ENCODE data around the gene SGCA.

The SGCA gene

DNA sequence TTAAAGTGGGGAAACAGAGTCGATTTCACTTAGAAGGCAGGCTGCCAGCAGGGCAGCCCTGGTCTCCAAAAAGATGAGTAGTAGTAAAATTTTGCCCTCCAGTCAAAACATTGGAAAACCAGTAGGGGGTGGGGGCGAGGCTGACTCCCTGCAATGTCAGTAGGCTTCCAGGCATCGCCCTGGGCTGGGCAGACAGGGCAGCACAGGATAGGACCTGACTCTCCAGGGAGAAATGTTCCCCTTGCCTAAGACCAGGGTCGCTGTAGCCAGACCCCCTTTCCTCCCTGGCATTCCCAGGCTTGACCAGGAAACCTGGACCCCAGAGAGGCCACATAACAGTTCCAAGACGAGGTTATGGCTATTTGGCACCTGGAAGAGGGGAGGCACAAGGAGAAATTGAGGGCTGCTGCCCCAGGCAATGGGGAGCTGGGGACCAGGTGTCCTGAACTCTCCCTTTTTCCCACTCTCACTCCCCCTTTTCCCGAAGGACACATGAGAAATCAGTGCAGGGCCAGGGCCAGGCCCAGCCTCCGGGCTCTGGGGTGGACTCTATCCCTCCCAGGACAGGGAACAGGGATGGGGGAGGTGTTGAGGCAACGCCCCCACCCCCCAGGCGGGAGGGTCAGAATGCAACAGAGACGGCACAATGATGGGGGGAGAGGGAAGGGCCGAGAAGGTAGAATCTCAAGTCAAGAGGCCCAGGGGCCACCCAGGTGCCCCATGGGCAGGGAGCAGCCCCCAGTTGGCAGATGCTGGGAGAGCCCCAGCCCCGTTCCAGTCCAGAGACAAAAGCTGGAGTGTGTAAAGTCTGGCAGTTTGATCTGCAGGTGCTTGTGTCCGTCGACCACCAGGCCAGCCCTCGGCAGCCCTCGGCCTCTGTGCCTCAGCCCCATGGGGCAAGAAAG lies 31.3 kb upstream of the SGCA start:
- DNase-seq (ENCODE audit: low read depth), result no peak

DNA sequence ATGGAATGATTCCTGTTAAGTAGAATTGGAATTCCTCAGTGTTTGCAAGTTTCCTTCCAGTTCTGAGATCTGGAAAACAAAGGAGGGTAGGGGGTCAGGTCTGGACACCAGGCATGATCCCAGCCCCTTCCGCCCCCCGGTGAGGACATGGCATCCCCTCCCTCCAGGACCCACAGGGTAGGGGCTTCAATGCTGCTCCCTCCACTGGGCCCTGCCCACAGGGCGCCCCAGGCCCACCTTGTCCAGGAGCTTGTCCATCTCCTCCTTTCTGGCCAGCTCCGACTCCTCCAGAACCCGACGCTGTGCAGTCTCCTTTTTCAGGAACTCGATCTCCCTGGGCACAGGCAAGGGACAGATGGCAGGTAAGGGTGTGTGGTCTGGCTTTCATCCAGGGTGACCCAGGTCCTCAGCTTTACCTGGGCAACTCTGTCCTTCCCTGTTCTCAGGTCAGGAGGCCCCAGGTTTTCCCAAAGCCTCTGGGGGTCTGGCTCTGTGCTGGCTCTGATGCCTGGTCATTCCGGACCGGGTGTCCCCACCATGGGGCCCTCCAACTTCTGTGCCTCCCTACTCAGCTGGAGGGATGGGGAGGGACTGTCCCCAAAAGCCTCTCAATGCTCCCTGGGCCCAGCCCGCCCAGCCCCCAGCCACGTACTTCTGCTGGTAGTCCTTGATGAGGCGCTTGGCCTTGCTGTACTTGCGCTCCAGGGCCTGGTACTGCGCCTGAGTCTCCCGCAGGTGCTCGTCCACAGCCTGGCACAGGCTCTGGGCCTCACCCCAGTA lies 30.3 kb upstream of the SGCA start:
- no peak for DNase-seq (ENCODE audit: low read depth)

DNA sequence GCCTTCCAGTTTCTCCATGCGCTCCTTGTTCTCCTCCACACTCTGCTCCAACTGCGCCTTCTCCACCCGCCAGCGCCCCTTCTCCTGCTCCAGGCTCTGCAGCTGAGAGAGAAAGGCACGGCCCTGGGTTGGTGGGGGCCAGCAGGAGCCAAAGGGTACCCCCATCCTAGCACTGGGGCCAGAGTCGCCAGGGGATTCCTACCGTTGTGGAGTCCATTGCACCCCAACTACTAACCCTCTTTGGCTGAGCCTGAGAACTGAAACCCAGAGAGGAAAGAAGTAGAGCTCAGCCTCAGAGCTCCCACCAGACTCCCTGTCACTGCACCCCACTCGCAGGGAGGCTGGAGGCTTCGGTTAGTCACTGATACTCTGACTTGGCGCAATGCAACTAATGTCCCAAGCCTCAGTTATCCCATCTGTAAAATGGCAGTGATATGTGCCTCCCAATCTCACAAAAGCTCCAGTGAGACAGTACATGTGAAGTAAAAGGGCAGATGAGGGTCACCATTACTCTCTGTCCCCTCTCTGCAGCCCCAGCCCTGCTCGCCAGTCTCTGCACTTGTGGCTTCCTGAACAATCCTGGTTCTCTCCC lies 29.6 kb upstream of the SGCA start:
- no peak for DNase-seq (ENCODE audit: low read depth)

DNA sequence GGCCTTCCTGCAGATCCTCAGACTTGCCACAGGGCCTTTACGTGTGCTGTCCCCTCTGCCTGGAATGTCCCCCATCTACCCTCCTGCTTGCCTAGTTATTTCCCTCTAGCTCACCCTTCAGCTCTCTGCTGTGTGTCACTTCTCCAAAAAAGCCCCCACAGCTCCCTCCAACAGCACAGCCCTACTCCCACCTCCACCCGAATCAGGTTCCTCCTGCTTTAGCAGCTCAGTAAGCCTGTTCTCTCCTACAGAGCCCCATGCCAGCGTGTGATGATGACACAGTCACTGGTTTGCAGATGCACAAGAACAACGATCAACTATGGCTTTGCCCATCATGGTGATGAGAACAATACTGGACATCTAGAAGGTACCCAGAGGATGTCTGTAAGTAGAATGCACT lies 28.8 kb upstream of the SGCA start:
- no peak for DNase-seq (ENCODE audit: low read depth)

DNA sequence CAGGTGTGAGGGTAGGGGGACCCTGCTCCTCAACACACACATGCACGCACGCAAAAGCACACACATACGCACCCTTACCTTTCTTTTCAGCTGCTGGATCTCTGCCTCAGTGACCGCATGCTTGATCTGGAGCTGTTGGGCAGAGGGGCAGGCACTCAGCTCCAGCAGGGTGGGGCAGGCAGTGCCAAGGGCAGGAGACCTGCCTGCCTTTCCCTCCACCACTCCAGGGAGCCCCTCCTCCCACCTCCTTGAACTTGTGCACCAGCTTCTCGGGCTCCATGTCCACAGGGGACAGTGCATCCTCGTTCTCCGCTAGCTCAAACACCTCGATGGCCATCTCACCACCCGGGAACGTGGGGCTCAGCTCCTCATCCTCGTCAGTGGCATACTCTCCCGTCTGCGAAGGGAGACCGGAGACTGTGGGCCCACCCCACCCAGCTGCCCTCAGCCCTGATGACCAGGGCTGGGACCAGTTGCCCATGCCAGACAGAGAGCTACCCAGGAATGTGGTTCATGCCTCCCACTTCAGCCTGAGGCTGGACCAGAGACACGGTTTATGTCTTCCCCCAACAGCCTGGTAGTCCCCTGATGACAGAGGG lies 26.5 kb upstream of the SGCA start:
- DNase-seq (ENCODE audit: low read depth), result no peak

DNA sequence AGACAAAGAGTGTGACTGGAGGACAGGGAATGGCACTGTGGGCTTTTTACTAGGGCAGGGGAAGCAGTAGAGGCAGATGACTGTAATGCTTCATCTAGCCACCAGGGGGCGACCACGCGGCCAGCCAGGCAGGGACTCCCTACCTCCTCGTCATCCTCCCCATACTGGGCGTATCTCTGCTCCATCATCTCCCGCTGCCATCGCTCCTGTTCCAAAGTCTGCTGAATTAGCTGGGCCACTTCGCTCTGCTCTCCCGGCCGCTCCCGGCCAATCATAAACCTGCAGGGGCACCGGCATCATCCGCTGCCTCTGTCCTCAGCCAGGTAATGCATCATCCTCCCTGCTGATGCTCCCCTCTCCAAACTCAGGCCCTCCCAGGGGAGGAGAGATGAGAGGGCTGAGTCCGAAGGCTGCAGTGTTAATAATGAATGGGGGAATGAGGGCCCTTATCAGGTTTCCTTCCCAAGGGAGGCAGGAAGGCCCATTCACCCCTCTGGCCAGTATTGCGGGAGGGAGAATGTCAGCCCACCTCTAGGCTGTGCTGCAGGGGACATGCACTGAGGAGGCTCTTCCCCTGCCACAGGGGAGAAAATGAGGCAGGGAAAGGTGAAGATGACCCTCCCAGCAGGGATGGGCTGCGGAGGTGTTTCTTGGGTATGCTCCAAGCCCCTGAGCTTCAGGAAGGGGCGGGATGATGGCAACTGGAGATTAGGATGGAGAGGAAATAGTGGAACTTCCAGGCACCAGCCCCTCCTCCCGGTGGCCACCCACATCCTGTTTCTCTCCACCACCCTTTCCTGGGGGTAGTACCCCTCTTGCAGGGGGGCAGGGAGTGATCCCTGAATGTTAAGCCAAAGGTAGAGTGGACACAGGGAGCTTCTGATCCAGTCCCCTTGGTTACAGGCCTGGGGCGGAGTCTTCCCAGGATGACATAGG lies 25.6 kb upstream of the SGCA start:
- DNase-seq (ENCODE audit: low read depth), result peak; percentile 72

DNA sequence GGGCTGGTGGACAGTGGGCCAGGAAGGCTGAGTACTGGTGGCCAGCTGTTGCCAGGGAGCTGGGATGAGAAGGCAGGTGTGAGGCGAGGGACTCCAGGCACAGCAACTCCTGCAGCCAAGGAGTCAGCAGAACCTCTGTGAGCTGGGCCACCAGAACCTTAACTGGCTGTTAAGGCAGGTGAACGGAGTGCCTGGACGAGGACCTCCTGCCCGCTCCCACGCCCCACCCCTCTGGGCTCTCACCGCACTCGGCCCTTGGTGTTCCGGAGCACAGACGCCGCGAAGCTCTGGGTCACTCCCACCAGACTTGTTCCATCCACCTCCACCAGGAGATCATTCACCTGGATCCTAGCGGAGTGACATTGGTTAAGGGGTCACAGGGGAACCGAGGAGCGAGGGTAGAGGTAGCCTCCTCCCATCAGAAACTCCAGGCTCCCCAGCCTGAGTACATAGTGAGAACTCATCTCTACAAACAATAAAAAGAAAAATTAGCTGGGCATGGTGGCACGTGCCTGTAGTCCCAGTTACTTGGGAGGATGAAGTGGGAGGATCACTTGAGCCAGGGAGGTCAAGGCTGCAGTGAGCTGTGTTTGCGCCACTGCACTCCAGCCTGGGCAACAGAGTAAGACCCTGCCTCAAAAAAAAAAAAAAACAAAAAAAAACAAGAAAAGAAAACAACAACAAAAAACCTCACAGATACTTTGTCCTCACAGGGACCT lies 24.6 kb upstream of the SGCA start:
- DNase-seq (ENCODE audit: low read depth), result no peak

DNA sequence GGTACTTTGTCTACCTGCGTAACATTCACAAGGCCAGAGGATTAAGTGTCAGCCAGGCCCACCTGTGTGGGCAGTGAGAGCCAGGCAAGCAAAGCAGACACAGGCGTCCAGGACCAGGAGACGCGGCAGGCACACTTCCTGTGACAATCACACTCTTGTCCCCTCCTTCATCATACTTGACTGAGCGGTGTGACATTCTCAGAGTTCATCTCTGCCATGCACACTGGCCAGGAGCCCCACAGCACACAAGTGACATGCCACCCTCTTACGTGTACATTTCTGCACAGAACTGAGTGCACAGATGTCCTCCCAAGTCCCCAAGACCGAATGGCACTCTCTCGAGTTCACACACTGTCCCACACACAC lies 24.1 kb upstream of the SGCA start:
- no peak for DNase-seq (ENCODE audit: low read depth)

DNA sequence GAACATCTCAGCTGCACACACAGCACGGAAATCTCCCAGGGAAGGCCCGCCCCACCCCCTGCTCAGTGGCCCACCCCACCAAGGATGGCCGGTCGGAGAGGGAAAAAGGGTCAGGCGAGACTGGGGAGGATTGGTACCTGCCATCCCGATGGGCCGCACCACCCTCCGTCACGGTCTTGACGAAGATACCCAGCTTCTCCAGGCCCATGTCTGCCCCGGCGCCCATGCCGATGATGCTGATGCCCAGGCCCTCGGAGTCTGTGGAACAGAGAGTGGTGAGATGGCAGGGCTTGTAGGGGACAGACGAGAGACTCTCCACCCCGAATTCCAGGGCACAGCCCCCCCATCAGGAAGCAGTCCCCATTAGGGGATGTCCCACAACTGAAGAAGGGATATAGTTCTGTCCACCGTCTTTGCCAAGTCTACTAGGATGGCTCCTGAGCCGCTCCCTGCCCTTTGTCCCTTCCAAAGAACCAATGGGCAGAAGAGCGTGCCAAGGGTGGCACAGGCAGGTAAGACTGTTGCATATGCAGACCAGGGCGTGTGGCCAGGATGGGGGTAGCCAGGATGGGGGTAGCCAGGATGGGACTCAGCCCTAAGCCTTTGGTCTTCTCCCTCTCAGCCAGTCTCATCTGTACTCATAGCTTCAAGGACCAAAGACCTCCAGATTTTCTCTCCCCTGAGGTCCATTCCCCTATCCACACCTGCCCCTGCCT lies 22.2 kb upstream of the SGCA start:
- DNase-seq (ENCODE audit: low read depth), result no peak

DNA sequence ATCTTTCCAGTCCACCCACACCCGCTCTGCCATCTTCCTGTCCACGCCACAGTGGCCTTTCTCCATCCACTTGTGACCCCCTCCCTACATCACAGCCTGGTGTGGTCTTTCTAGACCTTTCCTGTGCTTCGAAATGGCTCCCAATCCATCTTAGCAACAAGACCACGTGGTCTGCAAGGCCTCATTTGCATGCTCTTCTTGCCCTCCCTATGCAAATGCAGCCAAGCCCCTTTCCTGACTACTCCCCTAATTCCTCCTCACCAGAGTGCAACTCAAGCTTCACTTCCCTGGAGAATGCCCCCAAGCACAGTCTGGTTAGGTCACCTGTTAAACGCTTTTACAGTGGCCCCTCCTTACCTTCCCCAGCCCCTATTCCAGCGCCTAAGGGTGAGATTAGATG lies 21.4 kb upstream of the SGCA start:
- DNase-seq (ENCODE audit: low read depth), result no peak

DNA sequence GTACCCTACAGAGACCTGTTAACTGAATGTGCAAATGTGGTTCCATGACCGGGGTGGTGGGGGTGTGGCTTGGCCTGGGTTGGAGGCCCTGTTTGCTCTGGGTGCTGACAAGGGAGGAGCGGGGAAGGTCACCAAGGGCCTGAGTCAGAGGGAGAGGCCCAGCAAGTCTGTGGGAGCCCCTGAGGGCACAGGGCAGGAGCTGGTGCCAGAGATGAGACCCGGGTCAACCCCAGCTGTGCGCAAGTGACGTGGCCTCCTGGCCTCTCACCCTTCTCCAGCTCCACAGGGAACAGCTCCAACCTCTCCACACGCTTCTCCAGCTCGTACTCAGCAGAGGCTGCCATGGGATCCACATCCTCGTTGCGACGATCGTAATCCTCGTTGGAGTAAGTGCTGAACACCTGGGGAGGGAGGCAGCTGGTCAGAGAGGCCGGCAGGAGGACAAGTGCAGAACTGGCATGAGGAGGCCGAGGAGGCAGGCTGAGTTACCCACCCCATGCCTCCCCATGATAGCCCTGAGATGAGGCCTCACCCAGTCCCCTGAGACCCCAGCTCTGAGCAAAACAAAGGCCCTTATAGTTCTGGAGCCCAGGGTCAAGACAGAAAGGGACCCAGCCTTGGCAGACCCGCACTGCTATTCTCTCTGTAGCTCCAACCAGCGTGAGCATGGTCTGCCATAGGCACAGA lies 20.8 kb upstream of the SGCA start:
- DNase-seq (ENCODE audit: low read depth), result no peak

DNA sequence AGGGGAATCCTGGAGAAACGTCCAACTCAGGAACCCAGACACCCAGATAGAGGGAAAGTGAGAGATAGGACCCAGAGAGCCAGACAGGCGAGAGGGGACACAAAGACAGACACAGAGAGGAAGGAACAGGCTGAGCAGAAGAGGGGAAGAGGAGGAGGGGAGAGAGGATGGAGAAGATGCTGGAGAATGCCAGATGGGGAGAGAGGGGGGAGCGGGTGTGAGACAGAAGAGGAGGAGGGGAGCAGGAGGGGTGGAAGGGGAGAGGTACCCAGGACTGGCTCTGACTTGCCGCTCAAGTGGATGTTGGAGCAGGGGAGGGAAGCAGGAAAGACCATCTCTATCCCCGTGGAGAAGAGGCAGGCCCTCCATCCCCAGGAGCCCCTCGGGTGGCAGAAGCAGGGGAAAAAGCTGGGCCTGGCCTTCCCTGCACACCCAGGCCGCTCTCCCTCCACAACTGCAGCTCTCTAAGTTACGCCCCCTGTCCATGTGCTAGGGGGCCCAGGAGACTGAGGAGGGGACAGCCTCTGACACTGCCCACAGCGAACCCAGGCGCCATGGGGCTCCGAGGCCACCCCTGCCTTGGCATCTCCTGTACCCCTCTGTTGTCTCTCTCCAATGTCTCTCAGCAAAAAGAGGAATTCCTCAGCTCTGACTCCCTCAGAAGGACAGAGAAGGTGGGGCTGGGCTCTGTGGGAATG lies 20.1 kb upstream of the SGCA start:
- DNase-seq (ENCODE audit: low read depth), result no peak

DNA sequence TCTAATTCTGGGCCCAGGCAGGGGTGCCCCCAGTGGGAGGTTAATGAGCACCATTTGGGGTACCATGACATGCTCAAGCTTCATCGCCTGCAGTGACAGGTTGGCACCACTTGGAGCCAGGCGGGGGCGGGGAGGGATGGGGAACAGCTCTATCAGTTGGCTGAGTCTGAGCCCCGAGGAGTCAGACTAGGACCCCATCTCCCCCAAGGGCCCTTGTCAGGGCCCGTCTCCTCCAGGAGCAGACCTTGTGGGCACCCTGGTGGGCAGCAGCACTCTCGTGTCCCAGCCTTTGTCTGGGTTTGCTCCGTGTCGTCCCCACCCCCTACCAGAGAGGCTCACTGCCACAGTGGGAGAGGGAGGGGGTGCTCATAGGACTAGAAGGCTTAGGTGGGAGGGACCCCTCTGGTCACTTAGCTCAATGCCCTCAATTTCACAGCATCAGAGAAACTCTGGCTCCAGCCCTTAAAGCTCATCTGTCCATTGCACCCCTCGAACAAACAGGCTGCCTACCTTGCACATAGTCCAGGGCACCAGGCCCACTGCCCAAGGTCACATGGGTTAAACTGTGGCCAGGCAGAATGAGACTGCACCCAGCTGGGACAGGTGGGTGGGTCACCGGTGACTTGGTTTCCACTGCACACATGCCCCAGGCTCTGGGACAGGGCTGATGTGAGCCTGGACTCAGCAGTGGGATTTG lies 19.4 kb upstream of the SGCA start:
- no peak for DNase-seq (ENCODE audit: low read depth)

DNA sequence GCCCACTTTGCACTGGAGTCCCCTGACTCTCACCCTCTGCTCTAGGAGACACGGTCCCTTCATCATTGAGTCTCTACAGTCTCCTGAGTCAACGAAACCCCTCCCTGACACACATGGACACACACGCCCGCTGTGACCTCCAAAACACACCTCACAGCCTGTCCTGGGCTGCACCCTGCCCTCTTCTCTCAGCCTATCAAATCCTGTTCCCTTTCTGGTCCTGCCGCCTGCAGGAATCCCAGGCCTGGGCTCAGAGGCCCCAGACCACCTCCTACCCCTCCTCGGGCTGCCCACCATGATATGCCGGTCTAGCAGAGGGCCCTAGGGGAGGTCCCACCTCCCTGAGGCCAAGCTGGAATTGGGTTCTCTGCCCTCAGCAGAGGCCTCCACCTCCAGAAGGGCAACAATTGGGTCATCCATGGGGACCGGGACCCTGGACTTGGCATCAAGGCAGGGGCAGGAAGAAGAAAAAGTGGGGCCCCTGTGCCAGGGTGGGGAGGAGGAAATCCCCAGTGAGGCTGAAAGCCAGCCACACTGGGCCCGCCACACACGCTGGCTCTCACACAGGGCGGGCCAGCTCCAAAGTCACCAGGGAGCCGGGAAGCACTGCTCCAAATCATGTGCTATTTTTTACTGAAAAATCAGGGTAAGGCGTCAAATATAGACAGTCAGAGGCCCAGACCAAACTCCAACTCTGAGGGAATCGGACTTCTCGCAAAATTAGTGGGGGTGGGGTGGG lies 18.7 kb upstream of the SGCA start:
- DNase-seq (ENCODE audit: low read depth), result no peak

DNA sequence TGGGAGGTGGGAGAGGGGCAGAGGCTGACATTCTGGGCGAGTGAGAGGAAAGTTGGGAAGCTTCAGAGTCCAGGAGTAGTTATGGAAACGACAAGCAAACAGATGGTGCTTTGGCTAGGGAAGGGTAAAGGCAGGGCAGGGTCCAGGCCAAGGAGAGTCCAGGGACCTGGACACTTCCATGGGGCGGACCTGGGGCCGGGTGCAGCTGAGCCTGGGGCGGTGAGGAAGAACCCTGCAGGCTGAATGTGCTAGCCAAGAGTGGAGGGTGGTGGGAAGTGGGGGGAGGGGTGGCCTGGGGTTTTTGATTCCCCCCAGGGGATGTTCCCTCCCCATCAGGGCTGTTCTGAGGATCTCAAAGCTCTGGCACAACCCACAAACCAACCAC lies 18.0 kb upstream of the SGCA start:
- no peak for DNase-seq (ENCODE audit: low read depth)

DNA sequence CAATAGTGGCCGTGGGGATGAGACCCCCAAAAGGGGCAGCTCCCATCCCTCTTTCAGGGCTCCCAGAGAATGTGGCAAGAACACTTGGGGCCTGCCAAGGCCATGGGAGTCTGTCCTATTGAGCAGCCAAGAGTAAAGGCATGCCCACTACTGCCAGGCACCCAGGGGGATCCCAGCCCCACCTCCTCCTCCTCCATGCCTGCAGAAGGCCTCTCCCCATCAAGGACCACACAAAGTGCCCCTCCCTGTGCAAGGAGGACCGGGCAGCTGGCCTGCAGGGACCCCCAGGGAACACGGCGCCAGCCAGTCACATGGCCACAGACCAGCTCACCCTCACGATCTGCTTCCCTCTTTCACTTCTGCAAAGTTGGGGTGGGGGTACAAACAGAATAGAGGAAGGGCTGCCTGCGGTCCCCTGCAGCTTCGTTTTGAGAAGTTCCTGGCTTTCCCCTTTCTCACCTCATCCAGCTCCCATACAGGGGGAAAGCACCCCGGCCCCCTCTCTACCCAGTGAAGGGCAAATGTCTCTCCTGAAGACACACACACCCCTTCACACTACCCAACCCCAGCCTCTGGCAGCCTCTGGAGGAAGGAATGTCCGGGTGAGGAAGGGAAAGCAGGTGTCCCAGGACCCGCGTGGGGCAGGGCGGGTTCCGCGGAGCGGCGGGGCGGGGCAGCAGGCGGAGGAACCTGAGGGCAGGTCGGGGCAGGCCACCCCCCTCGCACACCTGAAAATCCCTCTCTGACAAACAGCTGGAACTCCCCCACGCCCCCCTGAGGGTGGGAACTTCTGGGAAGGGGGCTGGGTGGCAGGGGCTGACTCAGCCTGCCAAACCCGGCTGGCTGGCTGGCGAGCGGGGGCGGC lies 17.3 kb upstream of the SGCA start:
- peak; percentile 54 for DNase-seq (ENCODE audit: low read depth)

DNA sequence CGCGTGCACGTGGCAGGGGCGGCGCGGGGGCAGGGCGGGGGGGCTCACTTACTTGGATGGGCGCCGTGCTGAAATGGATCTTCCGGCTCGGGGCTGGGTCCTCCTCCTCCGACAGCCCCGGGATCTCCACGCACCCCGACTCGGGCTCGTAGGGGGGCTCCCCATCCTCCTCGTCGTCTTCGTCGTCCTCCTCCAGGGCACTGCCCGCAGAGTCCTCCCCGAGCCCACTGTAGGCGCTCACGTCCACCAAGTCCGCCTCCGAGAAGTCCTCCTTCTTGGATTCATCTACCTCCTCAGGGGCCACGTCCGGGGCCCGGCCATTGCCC lies 16.8 kb upstream of the SGCA start:
- DNase-seq (ENCODE audit: low read depth), result no peak

Measured in stimulated activated CD8-positive, alpha-beta memory T cell treated with anti-CD3 and anti-CD28 coated beads, Interleukin-15, amount 100 ng/mL, for 1 hour (primary cell).